Gastroesophageal sphincter (tissue), 4 donors: Measurements from ENCODE around the gene ARHGAP29. TPM values are rescaled to one million over a fixed set of nuclear protein-coding genes. Genes with fewer than 3 reads are reported as not detected.
A peak's percentile ranks its signal among the peaks of the same experiment; 100 is the strongest.

ENCODE experiments used
- ATAC-seq: fragments of 150-250 bp; one replicate; pipeline ENCODE4 v1.9.1; 2016; ENCODE audit warnings: mild to moderate bottlenecking, moderate library complexity
- H3K27ac ChIP-seq, 4 donors: fragments of 200-600 bp; sonication (generic) in 3 of 4; 1 replicate in 3 of 4; 2 replicates in 1 of 4; pipeline ENCODE4 v1.5.1; 2016 to 2019
- H3K27me3 ChIP-seq: fragments of 200-600 bp; sonication (generic); one replicate; pipeline ENCODE4 v1.5.1; 2019
- H3K36me3 ChIP-seq, 2 donors: fragments of 200-600 bp; sonication (generic); one replicate each; pipeline ENCODE4 v1.5.1; 2019; ENCODE audit warnings: control low read depth in 1 of 2
- H3K4me1 ChIP-seq, 3 donors: fragments of 200-600 bp; sonication (generic); 1 replicate in 2 of 3; 2 replicates in 1 of 3; pipeline ENCODE4 v1.5.1; 2016 to 2019; ENCODE audit warnings: control low read depth in 2 of 3
- H3K4me3 ChIP-seq, 2 donors: fragments of 200-600 bp; sonication (generic); one replicate each; pipeline ENCODE4 v1.5.1; 2019; ENCODE audit warnings: mild to moderate bottlenecking in 1 of 2, moderate library complexity in 1 of 2
- H3K9me3 ChIP-seq, 3 donors: fragments of 200-600 bp; sonication (generic); one replicate each; pipeline ENCODE4 v1.5.1; 2017 to 2019; ENCODE audit warnings: control low read depth in 2 of 3
- EP300 ChIP-seq: sonication (generic); formaldehyde crosslinking; IDR thresholded peaks from one replicate; pipeline ENCODE4 v1.6.1; 2017; ENCODE audit warnings: antibody characterized with exemption, mild to moderate bottlenecking
- POLR2A ChIP-seq, 2 donors: fragments of 450-650 bp; IDR thresholded peaks; one replicate each; pipeline ENCODE4 v1.6.1; 2017; ENCODE audit warnings: antibody characterized with exemption in 2 of 2, mild to moderate bottlenecking in 2 of 2, moderate library complexity in 1 of 2
- POLR2AphosphoS5 ChIP-seq: sonication (generic); formaldehyde crosslinking; IDR thresholded peaks from one replicate; pipeline ENCODE4 v1.6.1; 2017; ENCODE audit warnings: antibody characterized with exemption
- WGBS, 2 donors: methylation state at CpG; one replicate each; pipeline ENCODE4 v1.1.5; 2018; ENCODE audit warnings: low coverage in 1 of 2; 5-methylcytosine and 5-hydroxymethylcytosine counted together
- total RNA-seq, 4 donors: library from RNA; depleted of rRNA; stranded (reverse); fragments of >200 nt; gene quantifications; one replicate each; pipeline ENCODE4 v1.1.0, GENCODE V29; 2016
- TF ChIP-seq, protein P1 (sequence below), 4 experiments: fragments of 200-600 bp in 2 of 4; fragments of 450-650 bp in 2 of 4; sonication (generic) in 1 of 4; IDR thresholded peaks; one replicate each; pipeline ENCODE4 v1.5.1; 2017 to 2019; ENCODE audit warnings: antibody characterized with exemption in 4 of 4, mild to moderate bottlenecking in 2 of 4, moderate library complexity in 2 of 4

The ARHGAP29 gene, protein sequence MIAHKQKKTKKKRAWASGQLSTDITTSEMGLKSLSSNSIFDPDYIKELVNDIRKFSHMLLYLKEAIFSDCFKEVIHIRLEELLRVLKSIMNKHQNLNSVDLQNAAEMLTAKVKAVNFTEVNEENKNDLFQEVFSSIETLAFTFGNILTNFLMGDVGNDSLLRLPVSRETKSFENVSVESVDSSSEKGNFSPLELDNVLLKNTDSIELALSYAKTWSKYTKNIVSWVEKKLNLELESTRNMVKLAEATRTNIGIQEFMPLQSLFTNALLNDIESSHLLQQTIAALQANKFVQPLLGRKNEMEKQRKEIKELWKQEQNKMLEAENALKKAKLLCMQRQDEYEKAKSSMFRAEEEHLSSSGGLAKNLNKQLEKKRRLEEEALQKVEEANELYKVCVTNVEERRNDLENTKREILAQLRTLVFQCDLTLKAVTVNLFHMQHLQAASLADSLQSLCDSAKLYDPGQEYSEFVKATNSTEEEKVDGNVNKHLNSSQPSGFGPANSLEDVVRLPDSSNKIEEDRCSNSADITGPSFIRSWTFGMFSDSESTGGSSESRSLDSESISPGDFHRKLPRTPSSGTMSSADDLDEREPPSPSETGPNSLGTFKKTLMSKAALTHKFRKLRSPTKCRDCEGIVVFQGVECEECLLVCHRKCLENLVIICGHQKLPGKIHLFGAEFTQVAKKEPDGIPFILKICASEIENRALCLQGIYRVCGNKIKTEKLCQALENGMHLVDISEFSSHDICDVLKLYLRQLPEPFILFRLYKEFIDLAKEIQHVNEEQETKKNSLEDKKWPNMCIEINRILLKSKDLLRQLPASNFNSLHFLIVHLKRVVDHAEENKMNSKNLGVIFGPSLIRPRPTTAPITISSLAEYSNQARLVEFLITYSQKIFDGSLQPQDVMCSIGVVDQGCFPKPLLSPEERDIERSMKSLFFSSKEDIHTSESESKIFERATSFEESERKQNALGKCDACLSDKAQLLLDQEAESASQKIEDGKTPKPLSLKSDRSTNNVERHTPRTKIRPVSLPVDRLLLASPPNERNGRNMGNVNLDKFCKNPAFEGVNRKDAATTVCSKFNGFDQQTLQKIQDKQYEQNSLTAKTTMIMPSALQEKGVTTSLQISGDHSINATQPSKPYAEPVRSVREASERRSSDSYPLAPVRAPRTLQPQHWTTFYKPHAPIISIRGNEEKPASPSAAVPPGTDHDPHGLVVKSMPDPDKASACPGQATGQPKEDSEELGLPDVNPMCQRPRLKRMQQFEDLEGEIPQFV
- 10 to 100 TPM; 21.9 to 78.4 (median 34.8) TPM for total RNA-seq

- WGBS, 2 donors, result 3 to 18% methylated on average over 11 to 21 of the region's 88 CpGs
- Histone ChIP-seq H3K4me1 (peaks cover 0 to 27% (median 0%) of the 10 kb centered on the region in 3 donors), H3K27ac (peak within 1 kb of the TSS; percentile 48 to 92 (median 90)), H3K9me3 (peaks cover 0 to under 1% (median 0%) of the 10 kb centered on the region in 3 donors), H3K27me3 (peaks cover 16% of the 10 kb centered on the region), H3K4me3 (peak within 1 kb of the TSS; percentile 59 to 80), H3K36me3 (no peaks in the 10 kb centered on the region)
- ATAC-seq, result peak; percentile 94
- TF ChIP-seq, protein P1, sequence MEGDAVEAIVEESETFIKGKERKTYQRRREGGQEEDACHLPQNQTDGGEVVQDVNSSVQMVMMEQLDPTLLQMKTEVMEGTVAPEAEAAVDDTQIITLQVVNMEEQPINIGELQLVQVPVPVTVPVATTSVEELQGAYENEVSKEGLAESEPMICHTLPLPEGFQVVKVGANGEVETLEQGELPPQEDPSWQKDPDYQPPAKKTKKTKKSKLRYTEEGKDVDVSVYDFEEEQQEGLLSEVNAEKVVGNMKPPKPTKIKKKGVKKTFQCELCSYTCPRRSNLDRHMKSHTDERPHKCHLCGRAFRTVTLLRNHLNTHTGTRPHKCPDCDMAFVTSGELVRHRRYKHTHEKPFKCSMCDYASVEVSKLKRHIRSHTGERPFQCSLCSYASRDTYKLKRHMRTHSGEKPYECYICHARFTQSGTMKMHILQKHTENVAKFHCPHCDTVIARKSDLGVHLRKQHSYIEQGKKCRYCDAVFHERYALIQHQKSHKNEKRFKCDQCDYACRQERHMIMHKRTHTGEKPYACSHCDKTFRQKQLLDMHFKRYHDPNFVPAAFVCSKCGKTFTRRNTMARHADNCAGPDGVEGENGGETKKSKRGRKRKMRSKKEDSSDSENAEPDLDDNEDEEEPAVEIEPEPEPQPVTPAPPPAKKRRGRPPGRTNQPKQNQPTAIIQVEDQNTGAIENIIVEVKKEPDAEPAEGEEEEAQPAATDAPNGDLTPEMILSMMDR (IDR thresholded peaks at IDR 0.05), result peak in 2 of 4 experiments; percentile 2 to 5
- TF ChIP-seq EP300 (no peak), POLR2A (IDR thresholded peaks at IDR 0.05) (peak; percentile 71 to 72), POLR2AphosphoS5 (peak; percentile 82)
These were observed at the start of gene ARHGAP29 for GRCh38 chr1:94237291-94238226. Gene ARHGAP29 (minus strand): TSS chr1:94237584. CDS start chr1:94231611, 5,973 bp downstream.

DNA sequence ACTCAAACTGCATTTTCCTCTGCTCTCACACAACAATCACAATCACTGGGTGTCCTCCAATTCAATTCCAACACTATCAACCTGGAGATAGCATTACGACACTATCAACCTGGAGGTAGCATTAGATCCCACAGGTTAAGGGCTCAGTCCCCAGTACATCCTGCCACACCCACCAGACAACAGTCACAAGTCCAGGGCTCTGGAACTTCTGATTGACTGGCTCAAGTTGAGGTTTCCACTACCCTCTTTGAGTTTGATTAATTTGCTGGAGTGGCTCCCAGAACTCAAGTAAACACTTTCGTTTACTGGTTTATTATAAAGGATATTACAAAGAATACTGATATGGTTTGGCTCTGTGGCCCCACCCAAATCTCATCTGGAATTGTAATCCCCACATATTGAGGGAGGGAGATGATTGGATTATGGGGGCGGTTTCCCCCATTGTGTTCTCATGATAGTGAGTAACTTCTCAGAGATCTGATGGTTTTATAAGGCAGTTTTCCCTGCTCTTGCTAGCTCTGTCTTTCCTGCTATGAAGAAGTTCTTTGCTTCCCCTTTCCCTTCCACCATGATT is 49.6 kb upstream of the ARHGAP29 start:
- Histone ChIP-seq H3K9me3 (no peaks in the 10 kb centered on the region), H3K27ac (no peak overlapping the region), H3K27me3 (no peaks in the 10 kb centered on the region), H3K36me3 (no peaks in the 10 kb centered on the region), H3K4me1 (no peaks in the 10 kb centered on the region), H3K4me3 (no peak overlapping the region)
- 60 to 61% methylated on average over 3 of the region's 3 CpGs for WGBS, 2 donors
- TF ChIP-seq, protein P1 (IDR thresholded peaks at IDR 0.05), result no peak
- no peak for TF ChIP-seq EP300
- no peak for TF ChIP-seq POLR2A (IDR thresholded peaks at IDR 0.05)
- TF ChIP-seq POLR2AphosphoS5, result no peak
- ATAC-seq, result no peak

GRCh38 chr1:94285031-94285654 is 47.8 kb upstream of the ARHGAP29 start:
- H3K4me3 ChIP-seq, result no peak overlapping the region
- no peak overlapping the region for H3K27ac ChIP-seq
- H3K36me3 ChIP-seq, result no peaks in the 10 kb centered on the region
- TF ChIP-seq POLR2AphosphoS5, result no peak
- no peak for TF ChIP-seq POLR2A (IDR thresholded peaks at IDR 0.05)
- TF ChIP-seq EP300, result no peak
- TF ChIP-seq, protein P1 (IDR thresholded peaks at IDR 0.05), result no peak
- no peaks in the 10 kb centered on the region for H3K9me3 ChIP-seq
- no peaks in the 10 kb centered on the region for H3K4me1 ChIP-seq
- 65 to 71% methylated on average over 3 to 4 of the region's 4 CpGs for WGBS, 2 donors
- no peaks in the 10 kb centered on the region for H3K27me3 ChIP-seq
- no peak for ATAC-seq
